CD14-positive monocyte (primary cell): ENCODE data around the gene IFITM2. TPM values are rescaled to one million over a fixed set of nuclear protein-coding genes. Genes with fewer than 3 reads are reported as not detected.
"Not testable (repeated sequence)": the region's sequence is repeated elsewhere in the genome, so short reads cannot be mapped to it uniquely, and the experiment has no call there.

Source experiments
- DNase-seq, 3 donors: peaks; one replicate each; pipeline ENCODE4 v3.0.0-alpha.2; 2011 to 2022
- H2AFZ ChIP-seq: 2 replicates; pipeline ENCODE4 v1.6.0; 2012; ENCODE audit warnings: mild to moderate bottlenecking, low read depth, low read length, inconsistent platforms; ENCODE audit not compliant: insufficient read depth, poor library complexity, severe bottlenecking
- H3K27ac ChIP-seq, 2 donors: 1 replicate in 1 of 2; 2 replicates in 1 of 2; pipeline ENCODE4 v1.5.1; 2012 to 2013; ENCODE audit warnings: low read length in 2 of 2, control low read depth in 1 of 2, inconsistent platforms in 1 of 2, low read depth in 1 of 2, mild to moderate bottlenecking in 1 of 2
- H3K27me3 ChIP-seq, 2 donors: one replicate each; pipeline versions ENCODE4 v1.6.0 to v1.6.1; 2011 to 2013; ENCODE audit warnings: low read length in 2 of 2; ENCODE audit not compliant: control insufficient read depth in 2 of 2, insufficient read depth in 2 of 2
- H3K36me3 ChIP-seq, 2 donors: replicated peaks in 1 of 2; 1 replicate in 1 of 2; 2 replicates in 1 of 2; pipeline versions ENCODE4 v1.5.1 to v1.6.1; 2012 to 2013; ENCODE audit warnings: low read length in 2 of 2, control low read depth in 1 of 2, inconsistent platforms in 1 of 2, mild to moderate bottlenecking in 1 of 2; ENCODE audit not compliant: insufficient read depth in 2 of 2, control insufficient read depth in 1 of 2
- H3K4me1 ChIP-seq, 2 donors: 1 replicate in 1 of 2; 2 replicates in 1 of 2; pipeline versions ENCODE4 v1.5.1 to v1.6.1; 2012 to 2013; ENCODE audit warnings: low read length in 2 of 2, control low read depth in 1 of 2, inconsistent platforms in 1 of 2, mild to moderate bottlenecking in 1 of 2, moderate library complexity in 1 of 2; ENCODE audit not compliant: insufficient read depth in 2 of 2, control insufficient read depth in 1 of 2
- H3K4me2 ChIP-seq: replicated peaks from 2 replicates; pipeline ENCODE3; 2012; ENCODE audit warnings: low read length, moderate library complexity, mild to moderate bottlenecking; ENCODE audit not compliant: poor library complexity, severe bottlenecking; ENCODE audit errors: extremely low read depth
- H3K4me3 ChIP-seq, 3 experiments: fragments of 200-600 bp in 1 of 3; sonication (generic) in 1 of 3; replicated peaks in 1 of 3; 1 replicate in 2 of 3; 2 replicates in 1 of 3; pipeline ENCODE4 v1.5.1; 2011 to 2013; ENCODE audit warnings: low read length in 3 of 3, mild to moderate bottlenecking in 3 of 3, control low read depth in 2 of 3, low read depth in 2 of 3, inconsistent platforms in 1 of 3, moderate library complexity in 1 of 3
- H3K79me2 ChIP-seq: 2 replicates; pipeline ENCODE4 v1.6.0; 2012; ENCODE audit warnings: mild to moderate bottlenecking, control low read depth, inconsistent platforms, low read length, moderate library complexity; ENCODE audit not compliant: insufficient read depth
- H3K9ac ChIP-seq: 2 replicates; pipeline ENCODE4 v1.6.0; 2017; ENCODE audit warnings: low read length, mild to moderate bottlenecking; ENCODE audit not compliant: insufficient read depth, poor library complexity, severe bottlenecking
- H3K9me3 ChIP-seq, 2 donors: replicated peaks in 1 of 2; 1 replicate in 1 of 2; 2 replicates in 1 of 2; pipeline versions ENCODE4 v1.5.1 to v1.6.1; 2012 to 2013; ENCODE audit warnings: low read length in 2 of 2, control low read depth in 1 of 2; ENCODE audit not compliant: control insufficient read depth in 1 of 2, insufficient read depth in 1 of 2
- H4K20me1 ChIP-seq: 2 replicates; pipeline ENCODE4 v1.6.0; 2012; ENCODE audit warnings: mild to moderate bottlenecking, low read length, control low read depth, moderate library complexity; ENCODE audit not compliant: insufficient read depth
- H3K27ac Mint-ChIP-seq, 7 donors: one replicate each; pipeline ENCODE4 v1.8.0; 2020; ENCODE audit warnings: mild to moderate bottlenecking in 7 of 7, mixed read lengths in 7 of 7, moderate library complexity in 6 of 7, inconsistent platforms in 2 of 7
- H3K27me3 Mint-ChIP-seq, 3 donors: one replicate each; pipeline ENCODE4 v1.8.0; 2021 to 2022; ENCODE audit warnings: low read depth in 3 of 3, mild to moderate bottlenecking in 3 of 3, mixed read lengths in 3 of 3, moderate library complexity in 3 of 3, inconsistent platforms in 1 of 3
- H3K36me3 Mint-ChIP-seq, 2 donors: one replicate each; pipeline ENCODE4 v1.8.0; 2020; ENCODE audit warnings: mixed read lengths in 2 of 2, inconsistent platforms in 1 of 2, mild to moderate bottlenecking in 1 of 2
- H3K4me1 Mint-ChIP-seq: one replicate; pipeline ENCODE4 v1.8.0; 2020; ENCODE audit warnings: mild to moderate bottlenecking, mixed read lengths
- H3K4me3 Mint-ChIP-seq, 2 donors: one replicate each; pipeline ENCODE4 v1.8.0; 2020; ENCODE audit warnings: mild to moderate bottlenecking in 2 of 2, mixed read lengths in 2 of 2, moderate library complexity in 1 of 2
- H3K9me3 Mint-ChIP-seq, 7 donors: one replicate each; pipeline ENCODE4 v1.8.0; 2020 to 2022; ENCODE audit warnings: mixed read lengths in 7 of 7, mild to moderate bottlenecking in 6 of 7, moderate library complexity in 6 of 7, inconsistent platforms in 2 of 7
- CTCF ChIP-seq: fragments of 200-600 bp; IDR thresholded peaks from one replicate; pipeline ENCODE4 v1.8.0; 2022; ENCODE audit warnings: antibody characterized with exemption, mild to moderate bottlenecking
- WGBS: methylation state at CpG from one replicate; pipeline ENCODE4 v1.1.5; 2013; ENCODE audit warnings: missing lambda C conversion rate; ENCODE audit not compliant: insufficient coverage; 5-methylcytosine and 5-hydroxymethylcytosine counted together
- intact Hi-C, 2 donors: fragments of 100-400 bp; cut with micrococcal nuclease; formaldehyde crosslinking; loops; one replicate each; pipeline versions ENCODE4 v1.15.0 to v1.15.1; 2023
- polyA minus RNA-seq: library from RNA; depleted of rRNA, polyadenylated mRNA; stranded (reverse); fragments of >200 nt; gene quantifications from 2 replicates; pipeline ENCODE4 v1.2.3, GENCODE V29; 2012
- polyA plus RNA-seq, 3 donors: library from polyadenylated mRNA; depleted of rRNA in 1 of 3; unstranded in 2 of 3; stranded (reverse) in 1 of 3; fragments of 300-500 nt in 2 of 3; fragments of >200 nt in 1 of 3; fragmentation: Illumina TruSeq in 2 of 3; gene quantifications; 1 replicate in 2 of 3; 2 replicates in 1 of 3; pipeline ENCODE4 v1.2.3, GENCODE V29; 2012 to 2021
- total RNA-seq, 12 experiments: library from RNA in 1 of 12; stranded (reverse) in 1 of 12; fragments of 120-200 nt in 1 of 12; gene quantifications; one replicate each; pipeline ENCODE4 v1.2.4 and lab custom pipeline; 2013 to 2026; ENCODE audit warnings: mixed read lengths in 6 of 12, inconsistent platforms in 1 of 12

Gene IFITM2
- total RNA-seq (2013), result 95.5 TPM
- polyA plus RNA-seq (1,000 to 10,000 TPM in 1 of 3 donors, 100 to 1,000 TPM in 2; 625 to 1,147 (median 705) TPM), polyA minus RNA-seq (90.5 and 123 TPM in 2 replicates), total RNA-seq (lab: John Stamatoyannopoulos, UW) (2.3 to 58.8 (median 24.3) reads per million in 11 experiments)

- H3K4me3 Mint-ChIP-seq, result peak within 1 kb of the TSS; percentile 94 to 99
- peaks cover 42 to 66% of the 10 kb centered on the region in 2 donors for H3K4me1 ChIP-seq
- H3K36me3 ChIP-seq, H3K9me3 Mint-ChIP-seq, H3K9me3 ChIP-seq, H4K20me1 ChIP-seq, H3K36me3 Mint-ChIP-seq: not testable (repeated sequence)
- H3K4me3 ChIP-seq, result peak within 1 kb of the TSS; percentile 47 to 87 (median 80)
- peak within 1 kb of the TSS; percentile 70 for H3K4me2 ChIP-seq
- H3K27ac Mint-ChIP-seq, result peak within 1 kb of the TSS; percentile 90 to 95 (median 91)
- peaks cover 15% of the 10 kb centered on the region for H3K79me2 ChIP-seq
- peaks cover 13 to 21% (median 16%) of the 10 kb centered on the region in 3 donors for H3K27me3 Mint-ChIP-seq
- H3K27me3 ChIP-seq, result peaks cover 4 to 16% of the 10 kb centered on the region in 2 donors
- intact Hi-C loops, result loop anchor here (2.0 to 10.0 kb wide), 4 partner anchors 13 to 56 kb away; partner anchors contain the start of gene IFITM3 (in 1 of the 2)
- H2AFZ ChIP-seq, result peak within 1 kb of the TSS; percentile 72
- peak within 1 kb of the TSS; percentile 41 to 77 for H3K27ac ChIP-seq
- peaks cover 49% of the 10 kb centered on the region for H3K4me1 Mint-ChIP-seq
- peak; percentile 83 to 91 (median 84) for DNase-seq
- TF ChIP-seq CTCF, result peak; percentile 23
- peak within 1 kb of the TSS; percentile 57 for H3K9ac ChIP-seq
- 0% methylated on average over 6 of the region's 28 CpGs for WGBS
Observed at GRCh38 chr11:307766-308708, at the start of gene IFITM2. IFITM2 (plus strand) TSS chr11:307816; CDS start chr11:308193, 377 bp downstream.

- Mint-ChIP-seq H3K36me3 (no peaks in the 10 kb centered on the region), H3K27me3 (peaks cover 0 to 6% (median 4%) of the 10 kb centered on the region in 3 donors), H3K9me3 (peaks cover 0 to 3% (median 0%) of the 10 kb centered on the region in 7 donors), H3K27ac (no peak overlapping the region), H3K4me1 (peaks cover 7% of the 10 kb centered on the region), H3K4me3 (no peak overlapping the region)
- Histone ChIP-seq H4K20me1 (no peaks in the 10 kb centered on the region), H3K9me3 (no peaks in the 10 kb centered on the region), H3K27me3 (no peaks in the 10 kb centered on the region), H2AFZ (no peak overlapping the region), H3K79me2 (no peaks in the 10 kb centered on the region), H3K27ac (no peak overlapping the region), H3K4me1 (no peaks in the 10 kb centered on the region), H3K36me3 (no peaks in the 10 kb centered on the region), H3K4me2 (no peak overlapping the region), H3K9ac (no peak overlapping the region), H3K4me3 (no peak overlapping the region)
- DNase-seq, result no peak
- intact Hi-C loops, result no loop called here
- TF ChIP-seq CTCF, result no peak
- 50% methylated on average over 1 of the region's 10 CpGs for WGBS
Observed at GRCh38 chr11:259413-259812, 48.2 kb upstream of the IFITM2 start.
